H1 (cell line): Measurements from ENCODE around the gene RABL6. TPM values are rescaled to one million over a fixed set of nuclear protein-coding genes. Genes with fewer than 3 reads are reported as not detected.

Experiments used
- ATF3 ChIP-seq: IDR thresholded peaks from 2 replicates; pipeline ENCODE4 v1.6.1; 2011; ENCODE audit warnings: low read depth, mild to moderate bottlenecking, low read length; ENCODE audit not compliant: insufficient read depth
- CBX5 ChIP-seq: fragments of 300-800, 300-1000 bp; sonication (generic); IDR thresholded peaks from 2 replicates; pipeline ENCODE4 v1.7.1; 2016; ENCODE audit warnings: antibody characterized with exemption, low read length, low read depth
- CBX8 ChIP-seq: fragments of 300-800, 300-1000 bp; sonication (generic); IDR thresholded peaks from 2 replicates; pipeline ENCODE4 v1.7.1; 2016; ENCODE audit warnings: low read depth, low read length, borderline replicate concordance
- CREB1 ChIP-seq: IDR thresholded peaks from 2 replicates; pipeline ENCODE4 v1.6.1; 2012; ENCODE audit warnings: inconsistent platforms
- E2F6 ChIP-seq: IDR thresholded peaks from 2 replicates; pipeline ENCODE4 v1.6.1; 2012; ENCODE audit warnings: inconsistent platforms
- EP300 ChIP-seq, 2 experiments: IDR thresholded peaks; 1 replicate in 1 of 2; 2 replicates in 1 of 2; pipeline ENCODE4 v1.6.1; 2011 to 2012; ENCODE audit warnings: low read depth in 2 of 2, low read length in 2 of 2, mild to moderate bottlenecking in 2 of 2, borderline replicate concordance in 1 of 2, inconsistent platforms in 1 of 2, moderate library complexity in 1 of 2
- GTF2F1 ChIP-seq: IDR thresholded peaks from 2 replicates; pipeline ENCODE4 v1.6.1; 2012; ENCODE audit warnings: low read depth, low read length, improper control_type of control experiment, borderline replicate concordance
- HDAC2 ChIP-seq, 2 experiments: fragments of 300-600 bp in 1 of 2; sonication (generic) in 1 of 2; IDR thresholded peaks; 2 replicates each; pipeline ENCODE4 v1.6.1; 2011 to 2012; ENCODE audit warnings: low read depth in 2 of 2, low read length in 2 of 2, mild to moderate bottlenecking in 2 of 2, moderate library complexity in 2 of 2, borderline replicate concordance in 1 of 2, inconsistent platforms in 1 of 2
- HDAC6 ChIP-seq: IDR thresholded peaks from one replicate; pipeline ENCODE4 v1.7.1; 2012; ENCODE audit warnings: low read depth, mild to moderate bottlenecking, inconsistent platforms, low read length, moderate library complexity
- MAX ChIP-seq: IDR thresholded peaks from 2 replicates; pipeline ENCODE4 v1.6.1; 2012; ENCODE audit warnings: inconsistent platforms
- NANOG ChIP-seq: IDR thresholded peaks from 2 replicates; pipeline ENCODE4 v1.6.1; 2011; ENCODE audit warnings: low read length, low read depth, mild to moderate bottlenecking, inconsistent platforms; ENCODE audit not compliant: insufficient read depth, poor library complexity, severe bottlenecking
- NRF1 ChIP-seq: IDR thresholded peaks from 2 replicates; pipeline ENCODE4 v1.6.1; 2011; ENCODE audit warnings: mild to moderate bottlenecking, low read depth, low read length, improper control_type of control experiment
- POLR2AphosphoS5 ChIP-seq: IDR thresholded peaks from 2 replicates; pipeline ENCODE4 v1.6.1; 2011; ENCODE audit warnings: low read depth, low read length
- RAD21 ChIP-seq, 2 experiments: IDR thresholded peaks in 1 of 2; conservative IDR thresholded peaks in 1 of 2; 2 replicates each; pipeline ENCODE4 v1.6.1; 2011; ENCODE audit warnings: low read depth in 2 of 2, low read length in 2 of 2, improper control_type of control experiment in 1 of 2, inconsistent platforms in 1 of 2, mild to moderate bottlenecking in 1 of 2, moderate library complexity in 1 of 2
- SP4 ChIP-seq: IDR thresholded peaks from 2 replicates; pipeline ENCODE4 v1.6.1; 2012; ENCODE audit warnings: low read length, inconsistent platforms
- SRF ChIP-seq: IDR thresholded peaks from 2 replicates; pipeline ENCODE4 v1.6.1; 2011; ENCODE audit warnings: mild to moderate bottlenecking, low read depth, low read length, moderate library complexity
- SUZ12 ChIP-seq: fragments of 200-600 bp; sonication (generic); IDR thresholded peaks from 2 replicates; pipeline ENCODE4 v1.6.1; 2012; ENCODE audit warnings: mild to moderate bottlenecking, inconsistent platforms, low read length, moderate library complexity, mixed read lengths
- TBP ChIP-seq: IDR thresholded peaks from 2 replicates; pipeline ENCODE4 v1.6.1; 2011; ENCODE audit warnings: low read depth, low read length, improper control_type of control experiment
- TCF12 ChIP-seq: IDR thresholded peaks from 2 replicates; pipeline ENCODE4 v1.6.1; 2011; ENCODE audit warnings: low read depth, mild to moderate bottlenecking, low read length
- USF2 ChIP-seq: IDR thresholded peaks from 2 replicates; pipeline ENCODE4 v1.6.1; 2011; ENCODE audit warnings: low read length, improper control_type of control experiment
- polyA plus RNA-seq, 7 experiments: library from polyadenylated mRNA; depleted of rRNA in 3 of 7; stranded (reverse) in 5 of 7; unstranded in 2 of 7; fragments of >200 nt in 5 of 7; fragments of 200-250 nt in 2 of 7; gene quantifications; 1 replicate in 5 of 7; 2 replicates in 1 of 7; 4 replicates in 1 of 7; pipeline versions ENCODE4 v1.2.1 to v1.2.3, GENCODE V29; 2011 to 2013; ENCODE audit warnings: missing spikeins in 2 of 7, mixed read lengths in 2 of 7
- total RNA-seq: library from RNA; stranded (reverse); fragmentation: NEBNext Ultra II Directional; extraction: Animal tissue kit (Norgen Biotek cat#: 25700); gene quantifications from 2 replicates; pipeline ENCODE4 v1.2.1, GENCODE V29; 2021

Gene RABL6
- total and polyA plus RNA-seq, 2 of the 8 experiments (the other 6 are each of a cell fraction or from before 2014, with no cell fraction given): 70.1 to 130 TPM

- TF ChIP-seq SP4 (no peak), USF2 (no peak), POLR2AphosphoS5 (peak; percentile 48; the same call in 1 of the 2 replicates), MAX (no peak; the same call in none of the 2 replicates), ATF3 (no peak), CBX8 (no peak), NANOG (no peak), TBP (no peak; the same call in 1 of the 2 replicates), EP300 (IDR thresholded peaks at IDR 0.05; ENCODE audit: borderline replicate concordance in 1 of 2, low read depth in 2 of 2, low read length in 2 of 2) (no peak), TCF12 (no peak), NRF1 (peak; percentile 53), CBX5 (no peak), RAD21 (IDR thresholded peaks at IDR 0.05 in 1 of 2, conservative IDR thresholded peaks at IDR 0.05 in 1 of 2; ENCODE audit: low read depth in 2 of 2, low read length in 2 of 2) (no peak), SUZ12 (no peak), GTF2F1 (no peak), HDAC2 (IDR thresholded peaks at IDR 0.05; ENCODE audit: borderline replicate concordance in 1 of 2, low read depth in 2 of 2, low read length in 2 of 2) (no peak), HDAC6 (no peak), E2F6 (peak; percentile 76), CREB1 (peak; percentile 51), SRF (no peak)
These were observed at the start of gene RABL6 (continued) for GRCh38 chr9:136807281-136808074.
